Measurements from ENCODE around the gene DLL3. TPM values are rescaled to one million over a fixed set of nuclear protein-coding genes. Genes with fewer than 3 reads are reported as not detected.

DLL3 gene
- total RNA-seq, 2 donors from 2014 or later: not detected

GRCh38 chr19:39533003-39533512, 34.3 kb downstream of the DLL3 start:
- H3K9me3 ChIP-seq: no peaks in the 10 kb centered on the region
- H3K4me1 ChIP-seq: peaks cover 12% of the 10 kb centered on the region
- intact Hi-C loops (cut with DNase I): loop anchor here (10.0 kb wide), 2 partner anchors 58 to 88 kb away; partner anchors contain the start of gene SUPT5H
- ATAC-seq (peak; percentile 2), DNase-seq (no peak)
- no peaks in the 10 kb centered on the region for H3K27me3 ChIP-seq
- no peaks in the 10 kb centered on the region for H3K36me3 ChIP-seq (replicated peaks in 1 of 2; ENCODE audit: insufficient read depth in 1 of 2, low read depth in 2 of 2)
- H3K4me3 ChIP-seq: no peak overlapping the region
- TF ChIP-seq CTCF (IDR thresholded peaks at IDR 0.05): no peak
- TF ChIP-seq POLR2A (IDR thresholded peaks at IDR 0.05): no peak
- 18 to 21% methylated on average over 12 of the region's 12 CpGs for WGBS, 2 donors
- no peak overlapping the region for H3K27ac ChIP-seq

- TF ChIP-seq POLR2A (IDR thresholded peaks at IDR 0.05) (no peak), CTCF (IDR thresholded peaks at IDR 0.05) (no peak)
- intact Hi-C loops (cut with DNase I): loop anchor here (10.0 kb wide), 2 partner anchors 59 to 89 kb away; partner anchors contain the start of gene SUPT5H
- WGBS, 2 donors: 47 to 51% methylated on average over 3 of the region's 3 CpGs
Measured at GRCh38 chr19:39533791-39534190, 35.0 kb downstream of the DLL3 start.

GRCh38 chr19:39539165-39539517, 40.4 kb downstream of the DLL3 start:
- WGBS, 2 donors: 0 to 1% methylated on average over 9 to 10 of the region's 10 CpGs
- TF ChIP-seq CTCF (IDR thresholded peaks at IDR 0.05) (no peak), POLR2A (IDR thresholded peaks at IDR 0.05) (no peak)
- DNase-seq (no peak), ATAC-seq (no peak)
- peak overlapping the region; percentile 44 to 82 for H3K4me3 ChIP-seq
- peaks cover 13% of the 10 kb centered on the region for H3K4me1 ChIP-seq
- intact Hi-C loops (cut with DNase I): loop anchor here (10.0 kb wide), 2 partner anchors 64 to 94 kb away; partner anchors contain the start of gene SUPT5H
- no peaks in the 10 kb centered on the region for H3K27me3 ChIP-seq
- no peaks in the 10 kb centered on the region for H3K9me3 ChIP-seq
- H3K27ac ChIP-seq: peak overlapping the region; percentile 91 to 97 (median 93)
- no peaks in the 10 kb centered on the region for H3K36me3 ChIP-seq (replicated peaks in 1 of 2; ENCODE audit: insufficient read depth in 1 of 2, low read depth in 2 of 2)

More at GRCh38 chr19:39533791-39534190, 35.0 kb downstream of the DLL3 start:
- Histone ChIP-seq H3K27me3 (no peaks in the 10 kb centered on the region), H3K36me3 (replicated peaks in 1 of 2; ENCODE audit: insufficient read depth in 1 of 2, low read depth in 2 of 2) (no peaks in the 10 kb centered on the region), H3K4me1 (peaks cover 20% of the 10 kb centered on the region), H3K27ac (no peak overlapping the region), H3K9me3 (no peaks in the 10 kb centered on the region), H3K4me3 (no peak overlapping the region)
- DNase-seq (no peak), ATAC-seq (no peak)

GRCh38 chr19:39539518-39540332, 41.0 kb downstream of the DLL3 start, which contains the start of gene EID2:
TSS of gene EID2 (minus strand) at chr19:39540161. CDS start at chr19:39540079, 82 bp downstream.
- Histone ChIP-seq H3K36me3 (replicated peaks in 1 of 2; ENCODE audit: insufficient read depth in 1 of 2, low read depth in 2 of 2) (no peaks in the 10 kb centered on the region), H3K4me1 (peaks cover 13% of the 10 kb centered on the region), H3K27me3 (no peaks in the 10 kb centered on the region), H3K27ac (peak within 1 kb of the TSS; percentile 91 to 97 (median 93)), H3K4me3 (peak within 1 kb of the TSS; percentile 44 to 82), H3K9me3 (no peaks in the 10 kb centered on the region)
- intact Hi-C loops (cut with DNase I): loop anchor here (10.0 kb wide), 2 partner anchors 65 to 95 kb away; partner anchors contain the start of gene SUPT5H
- 0 to 1% methylated on average over 2 to 84 of the region's 84 CpGs for WGBS, 2 donors
- ATAC-seq (peak; percentile 99), DNase-seq (peak; percentile 95 to 98 (median 96))
- TF ChIP-seq CTCF (IDR thresholded peaks at IDR 0.05): peak; percentile 71 to 95 (median 90)
- peak; percentile 70 to 85 (median 83) for TF ChIP-seq POLR2A (IDR thresholded peaks at IDR 0.05)
